HG03565 (cell line): Measurements from ENCODE around the gene ZNF764.
"Not testable (repeated sequence)": the region's sequence is repeated elsewhere in the genome, so short reads cannot be mapped to it uniquely, and the experiment has no call there.

Experiments used
- ATAC-seq: cut with Tn5 transposase; IDR thresholded peaks from one replicate; pipeline ENCODE4 v1.9.1; 2021; ENCODE audit warnings: mild to moderate bottlenecking, moderate library complexity; ENCODE audit not compliant: unreplicated experiment

ZNF764 gene

DNA sequence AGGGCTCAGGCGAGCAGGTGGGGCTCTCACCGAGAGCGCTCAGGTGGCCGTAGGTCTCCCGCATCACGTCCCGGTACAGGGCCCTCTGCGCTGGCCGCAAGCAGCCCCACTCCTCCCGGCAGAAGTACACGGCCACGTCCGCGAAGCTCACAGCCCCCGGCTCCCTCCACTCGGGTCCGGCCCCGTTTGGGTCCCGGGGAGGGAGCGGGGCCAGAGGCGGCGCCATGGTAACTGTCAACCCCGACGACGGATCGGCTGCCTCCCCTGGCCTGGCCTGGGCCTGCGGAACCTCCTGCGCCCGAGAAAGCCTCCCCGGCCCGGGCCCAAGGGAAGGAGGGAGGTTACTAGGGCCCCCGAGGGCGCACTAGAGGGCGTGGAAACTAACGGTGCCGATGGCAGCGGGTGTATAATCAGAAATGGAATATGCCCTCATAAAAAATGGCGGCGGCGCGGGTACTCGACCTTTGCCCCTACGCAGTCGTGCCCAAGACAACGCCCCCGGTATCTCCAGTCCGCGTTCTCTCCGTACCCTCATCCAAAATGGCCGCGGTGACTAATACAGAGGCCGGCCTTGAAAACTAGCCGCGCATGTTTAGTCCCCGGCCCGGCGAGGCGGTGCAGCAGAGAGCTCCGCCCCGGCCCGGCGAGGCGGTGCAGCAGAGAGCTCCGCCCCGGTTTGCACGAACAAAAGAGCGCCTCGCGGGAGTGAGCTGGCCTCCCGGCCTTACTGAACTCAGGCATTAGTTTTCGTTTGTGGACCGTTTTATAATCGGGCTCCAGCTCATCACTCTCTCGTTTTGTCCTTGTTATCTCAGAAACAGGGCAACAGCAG lies at the start of gene ZNF764:
ZNF764 (minus strand) TSS at position 418 of the 832 bp plus-strand sequence; CDS start at position 226, 192 bp downstream.
- ATAC-seq, result peak; percentile 76

- ATAC-seq, result no peak
Observed at GRCh38 chr16:30606004-30606403, 47.8 kb upstream of the ZNF764 start.

GRCh38 chr16:30605158-30605557 lies 47.0 kb upstream of the ZNF764 start:
- ATAC-seq, result no peak

DNA sequence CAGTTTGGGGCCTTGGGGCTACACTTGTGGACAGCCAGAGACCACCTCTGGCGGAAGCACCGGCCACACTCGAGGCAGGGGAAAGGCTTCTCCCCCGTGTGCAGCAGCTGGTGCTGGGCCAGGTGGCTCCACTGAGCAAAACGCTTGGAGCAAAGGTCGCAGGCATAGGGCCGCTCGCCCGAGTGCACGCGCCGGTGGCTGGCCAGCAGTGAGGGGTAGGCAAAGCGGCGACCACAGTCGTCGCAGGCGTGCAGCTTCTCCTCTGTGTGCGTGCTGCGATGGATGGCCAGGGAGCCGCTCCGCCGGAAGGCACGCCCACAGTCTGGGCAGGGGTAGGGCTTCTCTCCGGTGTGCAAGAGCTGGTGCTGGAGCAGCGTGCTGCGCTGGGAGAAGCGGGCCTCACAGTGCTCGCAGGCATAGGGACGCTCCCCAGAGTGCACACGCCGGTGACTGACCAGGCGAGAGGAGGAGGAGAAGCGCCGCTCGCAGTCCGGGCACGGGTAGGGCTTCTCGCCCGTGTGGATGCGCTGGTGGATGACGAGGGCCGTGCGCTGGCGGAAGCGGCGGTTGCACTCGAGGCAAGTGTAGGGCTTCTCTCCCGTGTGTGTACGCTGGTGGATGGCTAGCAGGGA lies 46.3 kb upstream of the ZNF764 start:
- no peak for ATAC-seq

- no peak for ATAC-seq
Observed at GRCh38 chr16:30603945-30604315, 45.8 kb upstream of the ZNF764 start.

GRCh38 chr16:30602616-30603277 lies 44.6 kb upstream of the ZNF764 start:
- no peak for ATAC-seq

- ATAC-seq, result no peak
Observed at GRCh38 chr16:30601966-30602365, 43.8 kb upstream of the ZNF764 start.

GRCh38 chr16:30600929-30601328 lies 42.8 kb upstream of the ZNF764 start:
- no peak for ATAC-seq

DNA sequence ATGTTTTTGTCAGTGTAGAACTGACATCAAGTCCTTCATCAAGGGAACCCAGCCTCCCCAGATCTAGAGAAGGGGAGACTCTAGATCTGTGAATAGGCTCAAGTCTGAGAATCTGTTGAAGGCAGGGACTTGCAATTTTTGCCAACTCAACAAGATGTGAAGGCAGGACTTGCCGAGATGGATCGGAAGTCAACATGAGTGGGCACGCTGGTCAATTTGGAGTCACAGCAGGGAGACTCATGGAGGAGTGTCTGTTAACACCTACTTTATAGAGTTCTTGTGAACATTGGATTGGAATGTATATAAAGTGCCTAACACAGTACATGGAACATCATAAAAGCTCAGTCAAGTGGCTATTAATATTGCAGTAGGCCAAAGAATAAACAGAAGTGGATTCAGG lies 42.0 kb upstream of the ZNF764 start:
- no peak for ATAC-seq

DNA sequence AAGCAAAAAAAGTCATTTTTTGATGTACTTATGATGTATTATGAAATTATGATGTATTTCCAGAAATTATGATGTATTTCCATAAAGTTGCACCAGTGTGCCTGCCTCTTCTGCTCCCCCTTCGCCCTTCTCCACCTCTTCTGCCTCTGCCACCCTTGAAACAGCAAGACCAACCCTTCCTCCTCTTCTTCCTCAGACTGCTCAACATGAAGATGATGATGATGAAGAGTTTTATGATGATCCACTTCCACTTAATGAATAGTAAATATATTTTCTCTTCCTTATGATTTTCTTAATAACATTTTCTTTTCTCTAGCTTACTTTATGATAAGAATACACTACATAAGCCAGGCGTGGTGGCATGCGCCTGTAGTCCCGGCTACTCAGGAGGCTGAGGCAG lies 34.7 kb upstream of the ZNF764 start:
- ATAC-seq, result no peak

- not testable (repeated sequence) for ATAC-seq
Observed at GRCh38 chr16:30590869-30591268, 32.7 kb upstream of the ZNF764 start.

DNA sequence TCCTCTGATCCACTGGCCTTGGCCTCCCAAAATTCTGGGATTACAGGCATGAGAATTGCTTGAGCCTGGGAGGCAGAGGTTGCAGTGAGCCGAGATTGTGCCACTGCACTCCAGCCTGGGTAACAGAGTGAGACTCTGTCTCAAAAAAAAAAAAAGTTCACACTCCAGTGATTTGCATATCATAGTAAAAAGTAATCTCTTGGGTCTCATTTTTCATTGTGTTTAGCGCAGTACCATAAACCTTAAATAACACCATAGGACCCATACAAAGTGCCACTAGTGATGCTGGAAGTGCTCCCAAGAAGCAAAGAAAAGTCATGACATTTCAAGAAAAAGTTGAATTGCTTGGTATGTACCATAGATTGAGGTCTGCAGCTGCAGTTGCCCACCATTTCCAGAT lies 31.4 kb upstream of the ZNF764 start:
- not testable (repeated sequence) for ATAC-seq

DNA sequence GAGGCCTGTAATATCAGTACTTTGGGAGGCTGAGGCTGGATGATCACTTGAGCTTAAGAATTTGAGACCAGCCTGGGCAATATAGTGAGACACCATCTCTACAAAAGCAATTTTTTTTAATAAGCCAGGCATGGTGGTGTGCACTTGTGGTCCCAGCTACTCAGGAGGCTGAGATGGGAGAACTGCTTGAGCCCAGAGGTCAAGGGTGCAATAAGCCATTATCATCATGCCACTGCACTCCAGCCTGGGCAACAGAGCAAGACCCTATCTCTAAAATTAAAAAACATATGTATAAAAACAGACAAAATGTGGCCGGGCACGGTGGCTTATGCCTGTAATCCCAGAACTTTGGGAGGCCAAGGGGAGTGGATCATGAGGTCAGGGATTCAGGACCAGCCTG lies 30.5 kb upstream of the ZNF764 start:
- ATAC-seq, result no peak

DNA sequence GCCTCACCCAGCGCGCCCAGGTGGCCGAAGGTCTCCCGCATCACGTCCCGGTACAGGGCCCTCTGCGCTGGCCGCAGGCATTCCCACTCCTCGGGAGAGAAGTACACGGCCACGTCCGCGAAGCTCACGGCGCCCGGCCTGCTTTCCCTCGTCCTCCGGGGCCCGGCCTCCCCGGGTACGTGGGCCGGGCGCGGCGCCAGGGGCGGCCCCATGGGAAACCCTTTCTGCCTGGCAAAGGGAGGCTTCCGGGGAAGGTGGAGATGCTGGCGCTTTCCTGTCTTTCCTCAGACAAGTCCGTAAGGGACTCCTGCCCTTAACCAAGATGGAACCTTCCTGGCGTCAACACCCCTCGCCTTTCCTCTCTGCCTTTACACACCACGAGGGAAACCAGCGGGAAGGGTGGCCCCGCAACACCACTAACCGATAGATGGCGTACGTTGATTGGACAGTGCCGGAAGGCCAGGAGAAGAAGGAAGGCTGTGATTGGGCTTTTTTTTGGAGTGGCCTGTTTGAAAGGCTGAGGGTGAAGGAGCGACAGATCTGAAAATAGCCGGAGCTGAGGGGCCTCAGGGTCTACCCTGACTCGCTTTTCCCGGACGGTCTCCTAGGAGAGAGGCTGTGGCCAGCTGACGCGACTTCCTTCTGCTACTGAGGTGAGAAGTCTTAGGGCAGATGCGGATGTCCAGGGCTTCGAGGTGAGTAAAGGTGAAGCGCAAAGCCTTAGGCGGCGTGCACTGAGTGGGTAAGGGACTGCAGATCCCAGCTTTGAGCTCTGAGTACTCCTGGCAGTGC lies 27.4 kb upstream of the ZNF764 start, which contains the start of gene ZNF785:
ZNF785 (minus strand) TSS at position 298 of the 792 bp plus-strand sequence; CDS start at position 212, 86 bp downstream.
- peak; percentile 88 for ATAC-seq

- no peak for ATAC-seq
Observed at GRCh38 chr16:30585022-30585399, 26.8 kb upstream of the ZNF764 start.

DNA sequence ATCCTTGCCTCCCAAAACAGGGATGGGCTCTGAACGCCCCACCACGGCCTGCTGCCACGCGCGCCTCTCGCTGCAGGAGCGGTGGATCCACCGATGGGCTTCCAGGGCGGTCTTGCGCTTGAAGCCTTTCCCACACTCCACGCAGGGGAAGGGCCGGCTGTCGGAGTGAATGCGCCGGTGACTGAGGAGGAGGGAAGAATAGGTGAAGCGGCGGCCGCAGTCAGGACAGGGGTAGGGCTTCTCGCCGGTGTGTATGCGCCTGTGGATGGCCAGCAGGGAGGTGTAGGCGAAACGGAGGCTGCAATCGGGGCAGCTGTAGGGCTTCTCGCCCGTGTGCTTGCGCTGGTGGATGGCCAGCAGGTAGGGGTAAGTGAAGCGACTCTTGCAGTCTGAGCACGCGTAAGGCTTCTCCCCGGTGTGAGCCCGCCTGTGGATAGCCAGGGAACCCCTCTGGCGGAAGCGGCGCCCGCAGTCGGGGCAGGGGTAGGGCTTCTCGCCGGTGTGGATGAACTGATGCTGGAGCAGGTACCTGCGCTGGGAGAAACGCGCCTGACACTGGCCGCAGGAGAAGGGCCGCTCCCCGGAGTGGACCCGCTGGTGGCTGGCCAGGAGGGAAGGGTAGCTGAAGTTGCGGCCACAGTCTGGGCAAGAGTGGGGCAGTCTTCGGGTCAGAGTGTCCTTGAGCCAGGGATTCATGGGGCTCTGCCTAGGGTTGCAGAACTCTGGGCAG lies 24.6 kb upstream of the ZNF764 start:
- ATAC-seq, result no peak

GRCh38 chr16:30581457-30581856 lies 23.3 kb upstream of the ZNF764 start:
- no peak for ATAC-seq

DNA sequence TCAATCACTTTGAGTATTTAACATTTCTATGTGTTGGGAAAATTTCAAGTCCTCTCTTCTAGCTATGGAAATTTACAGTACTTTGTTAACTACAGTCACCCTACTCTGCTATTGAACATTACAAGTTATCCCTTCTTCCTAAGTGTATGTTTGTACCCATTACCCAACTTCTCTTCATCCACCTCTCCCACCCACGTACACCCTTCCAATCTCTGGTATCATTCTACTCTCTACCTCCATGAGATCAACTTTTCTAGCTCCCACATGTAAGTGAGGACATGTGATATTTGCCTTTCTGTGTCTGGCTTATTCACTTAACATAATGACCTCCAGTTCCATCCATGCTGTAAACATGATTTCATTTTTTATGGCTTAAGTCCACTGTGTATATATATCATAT lies 16.5 kb upstream of the ZNF764 start:
- no peak for ATAC-seq

DNA sequence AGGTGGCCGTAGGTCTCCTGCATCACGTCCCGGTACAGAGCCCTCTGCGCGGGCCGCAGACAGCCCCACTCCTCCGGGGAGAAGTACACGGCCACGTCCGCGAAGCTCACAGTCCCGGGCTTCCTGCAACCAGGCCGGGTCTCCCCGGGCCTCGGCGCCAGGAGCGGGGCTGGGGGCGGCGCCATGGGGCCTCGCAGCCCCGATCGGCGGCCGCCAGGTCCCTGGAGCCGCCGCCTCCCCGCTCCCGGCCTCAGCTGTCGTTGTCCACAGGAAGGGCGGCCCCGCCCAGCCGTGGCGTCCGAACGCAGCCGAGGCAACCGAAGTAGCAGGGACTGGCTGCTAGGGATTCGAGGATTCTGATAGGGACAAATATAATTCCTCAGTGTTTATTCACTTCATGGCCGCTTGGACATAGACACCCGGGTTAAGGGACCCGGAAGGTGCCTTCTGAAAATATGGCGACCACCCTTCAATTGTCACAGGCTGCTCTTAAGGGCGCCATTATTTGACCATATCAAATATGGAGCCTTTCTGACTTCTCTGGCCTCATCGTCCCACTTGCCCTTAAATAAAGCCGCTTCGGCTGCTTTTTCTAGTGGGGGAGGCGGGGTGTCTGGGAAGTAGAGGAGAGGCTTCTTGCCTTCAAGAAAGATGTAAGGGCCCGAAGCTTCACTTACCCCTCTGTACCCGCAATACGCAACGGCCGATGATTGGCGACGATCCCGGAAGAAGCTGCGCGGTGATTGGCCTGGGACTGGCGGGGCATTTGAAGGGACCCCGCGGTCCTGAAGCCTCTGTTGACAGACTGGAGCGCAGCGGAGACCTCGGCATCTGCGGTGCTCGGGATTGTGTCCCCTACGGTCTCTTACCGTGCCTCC lies 13.5 kb upstream of the ZNF764 start, which contains the start of gene ZNF688:
ZNF688 (minus strand) TSS at position 270 of the 878 bp plus-strand sequence; CDS start at position 185, 85 bp downstream.
- peak; percentile 52 for ATAC-seq
